Measurements from ENCODE around the gene JAKMIP2. TPM values are rescaled to one million over a fixed set of nuclear protein-coding genes. Genes with fewer than 3 reads are reported as not detected.

JAKMIP2 gene
- total RNA-seq, 1 experiment from 2014 or later: 6.4 TPM

GRCh38 chr5:147796556-147797308 is 14.2 kb upstream of the JAKMIP2 start:
- Histone ChIP-seq H3K79me2 (ENCODE audit: insufficient read depth, low read length) (no peaks in the 10 kb centered on the region), H2BK5ac (ENCODE audit: insufficient read length, low read length) (no peak overlapping the region), H2AFZ (ENCODE audit: low read length) (no peak overlapping the region), H3K4me2 (ENCODE audit: insufficient read depth, insufficient read length, low read length) (no peak overlapping the region), H3K18ac (ENCODE audit: insufficient read length, low read depth, low read length) (no peak overlapping the region), H2AK5ac (ENCODE audit: insufficient read length, low read length) (no peak overlapping the region), H4K8ac (replicated peaks; ENCODE audit: insufficient read length, low read depth, low read length) (no peak overlapping the region), H3T11ph (ENCODE audit: low read length) (no peak overlapping the region), H3K23ac (ENCODE audit: insufficient read length, low read depth, low read length) (no peak overlapping the region), H3K14ac (ENCODE audit: insufficient read depth, low read length) (no peak overlapping the region), H3K9me3 (ENCODE audit: control insufficient read depth, low read depth, low read length) (no peaks in the 10 kb centered on the region), H3K79me1 (ENCODE audit: insufficient read depth, low read depth, low read length, poor library complexity, severe bottlenecking) (no peaks in the 10 kb centered on the region), H3K9ac (ENCODE audit: extremely low read depth, insufficient read length, low read length) (no peak overlapping the region), H3K4ac (ENCODE audit: low read depth, low read length) (no peak overlapping the region), H3K56ac (ENCODE audit: insufficient read length, low read depth, low read length) (no peak overlapping the region), H3K23me2 (ENCODE audit: insufficient read length, low read depth, low read length, poor library complexity, severe bottlenecking) (no peaks in the 10 kb centered on the region), H3K4me1 (ENCODE audit: insufficient read depth, low read length) (no peaks in the 10 kb centered on the region), H2BK15ac (ENCODE audit: low read depth, low read length) (no peak overlapping the region), H4K20me1 (ENCODE audit: control insufficient read depth, insufficient read depth, insufficient read length) (no peaks in the 10 kb centered on the region), H2BK12ac (ENCODE audit: insufficient read length, low read depth, low read length) (no peak overlapping the region), H2BK120ac (ENCODE audit: low read depth, low read length, poor library complexity, severe bottlenecking) (no peak overlapping the region), H3K27me3 (ENCODE audit: insufficient read depth, low read length) (no peaks in the 10 kb centered on the region), H2BK20ac (ENCODE audit: low read depth, low read length, poor library complexity, severe bottlenecking) (no peak overlapping the region), H4K5ac (ENCODE audit: insufficient read length, low read depth, low read length) (no peak overlapping the region), H3K27ac (ENCODE audit: insufficient read length, low read depth, low read length) (no peak overlapping the region), H4K91ac (ENCODE audit: insufficient read length, low read depth, low read length) (no peak overlapping the region)
- Mint-ChIP-seq H3K27me3 (ENCODE audit: low read depth) (no peaks in the 10 kb centered on the region; the same call in 1 of the 2 replicates), H3K27ac (no peak overlapping the region), H3K9me3 (no peaks in the 10 kb centered on the region), H3K36me3 (ENCODE audit: insufficient read depth in 1 of 3, low read depth in 3 of 3) (no peaks in the 10 kb centered on the region), H3K4me3 (no peak overlapping the region), H3K4me1 (0 out of 4 replicates have a peak, but pooled peaks cover 2 to 3% of the 10 kb centered on the region in 2 experiments)
- TF ChIP-seq CTCF (conservative IDR thresholded peaks at IDR 0.05): no peak
- no peak for DNase-seq
- WGBS (ENCODE audit: extremely low coverage, insufficient read length, low lambda C conversion rate): no CpG with 5 or more reads among the region's 6 CpGs
